GM15510 (cell line): ENCODE data around the gene CPT1B.
A peak's percentile ranks its signal among the peaks of the same experiment; 100 is the strongest.

Source experiments
- POLR2A ChIP-seq: IDR thresholded peaks from 3 replicates; pipeline ENCODE4 v1.6.1; 2011; ENCODE audit warnings: borderline replicate concordance; ENCODE audit not compliant: insufficient read length; ENCODE audit errors: extremely low read depth

The CPT1B gene

DNA sequence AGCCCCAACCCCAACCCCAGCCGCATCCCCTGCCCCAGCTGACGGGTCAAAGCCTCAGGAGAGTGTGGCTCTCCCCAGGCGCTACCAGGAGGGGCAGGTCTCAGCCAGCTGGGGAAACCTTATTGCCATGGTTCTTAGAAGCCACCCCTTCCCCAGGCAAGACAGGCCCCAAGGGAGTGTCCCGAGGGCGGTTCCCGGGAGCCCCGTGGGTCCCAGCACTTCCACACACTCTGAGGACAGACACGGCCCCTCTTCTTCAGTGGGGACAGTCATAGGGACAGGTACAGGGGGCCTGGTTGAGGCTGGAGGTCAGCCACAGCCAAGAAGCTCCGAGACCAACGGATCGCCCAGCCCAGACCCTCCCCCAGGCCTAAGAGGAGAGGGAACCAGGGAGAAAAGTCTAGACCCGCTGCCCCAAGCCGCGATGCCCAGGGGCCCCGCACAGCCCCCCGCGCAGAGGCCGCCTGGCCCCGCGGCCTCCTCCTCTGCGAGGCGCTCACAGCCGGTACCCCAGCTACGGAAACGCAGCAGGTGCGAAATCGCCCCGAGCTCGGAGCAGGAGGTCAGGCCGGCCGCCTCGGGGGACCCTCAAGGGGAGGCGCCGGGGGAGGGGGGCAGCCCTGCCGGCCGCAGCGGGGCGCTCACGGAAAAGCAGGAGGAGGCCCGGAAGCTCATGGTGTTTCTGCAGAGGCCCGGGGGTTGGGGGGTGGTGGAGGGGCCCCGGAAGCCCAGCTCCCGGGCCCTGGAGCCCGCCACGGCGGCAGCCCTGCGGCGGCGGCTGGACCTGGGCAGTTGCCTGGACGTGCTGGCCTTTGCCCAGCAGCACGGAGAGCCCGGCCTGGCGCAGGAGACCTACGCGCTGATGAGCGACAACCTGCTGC lies 29.9 kb downstream of the CPT1B start:
- peak; percentile 64 for TF ChIP-seq POLR2A

DNA sequence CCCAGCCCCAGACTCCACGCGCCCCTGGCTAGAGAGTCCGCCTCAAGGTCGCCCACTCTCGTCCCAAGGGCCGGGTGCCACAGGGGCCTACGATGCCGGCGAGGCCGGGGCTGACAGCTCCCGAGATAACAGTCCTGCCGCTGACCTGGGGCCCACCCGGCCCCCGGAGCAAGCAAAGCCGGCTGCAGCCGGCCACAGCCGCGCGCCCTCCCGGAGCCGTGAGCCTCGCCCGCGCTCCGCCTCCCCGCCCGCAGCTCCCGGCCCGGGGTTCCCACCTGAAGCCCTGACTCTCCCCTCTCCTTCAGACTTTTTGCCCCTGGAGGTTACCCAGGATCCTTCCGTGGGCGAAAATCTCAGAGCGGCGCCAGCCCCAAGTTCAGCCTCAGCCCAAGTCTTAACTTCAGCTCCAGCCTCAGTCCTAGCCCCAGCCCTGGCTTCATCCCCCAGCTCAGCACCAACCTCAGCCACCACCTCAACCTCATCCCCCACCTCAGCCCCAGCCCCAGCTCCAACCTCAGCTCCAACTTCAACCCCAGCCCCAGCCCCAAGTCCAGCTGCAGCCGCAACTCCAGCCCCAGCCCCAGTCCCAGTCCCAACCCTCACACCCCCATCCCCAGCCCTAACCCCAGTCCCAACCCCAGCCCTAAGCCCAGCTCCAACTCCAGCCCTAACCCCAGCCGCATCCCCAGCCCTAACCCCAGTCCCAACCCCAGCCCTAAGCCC lies 30.8 kb downstream of the CPT1B start:
- no peak for TF ChIP-seq POLR2A

DNA sequence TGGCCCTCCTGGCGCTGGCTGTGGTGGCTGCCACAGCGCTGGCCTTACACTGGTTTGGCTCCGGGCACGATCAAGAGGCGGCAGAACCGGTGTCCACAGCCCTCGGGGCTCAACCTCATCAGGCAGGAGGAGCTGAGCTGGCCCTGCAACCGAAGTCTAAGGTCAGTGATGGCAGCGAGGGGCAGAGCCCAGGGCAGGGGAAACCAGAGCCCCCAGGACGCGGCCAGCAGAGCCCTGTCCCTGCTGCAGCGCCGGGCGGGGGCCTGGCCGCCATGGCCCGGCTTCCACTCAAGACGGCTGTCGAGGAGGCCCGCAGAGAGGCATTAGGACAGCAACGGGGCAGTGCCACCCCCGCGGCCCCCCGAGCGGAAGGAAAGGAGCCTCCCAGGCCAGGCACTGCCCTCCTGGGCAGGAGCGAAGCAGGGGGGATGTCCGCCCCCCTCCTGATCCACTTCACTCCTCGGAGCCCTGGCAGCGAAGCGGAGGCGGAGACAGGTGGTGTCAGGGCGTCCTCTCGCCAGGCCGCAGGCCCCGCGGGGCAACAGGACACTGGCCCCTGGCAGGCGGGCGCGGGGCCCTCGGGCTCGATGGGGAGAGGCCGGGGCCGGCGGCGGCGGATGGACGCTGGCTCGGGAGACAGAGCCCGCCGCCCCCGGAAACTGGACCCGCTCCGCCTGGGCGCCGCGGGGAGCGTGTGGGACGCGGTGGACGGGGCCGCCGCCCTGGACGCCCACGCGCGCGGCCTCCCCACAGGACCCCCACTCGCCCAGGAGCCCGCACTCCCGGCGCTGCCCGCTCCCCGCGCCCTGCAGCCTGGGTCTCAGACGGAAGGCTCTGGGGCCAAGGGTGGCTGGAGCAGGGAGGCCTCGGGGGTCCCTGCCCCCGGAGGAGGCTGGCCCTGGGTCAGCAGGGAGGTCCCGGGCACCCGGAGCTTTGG lies 31.6 kb downstream of the CPT1B start:
- no peak for TF ChIP-seq POLR2A

GRCh38 chr22:50545522-50546325 lies 32.5 kb downstream of the CPT1B start, which contains the start of gene KLHDC7B:
KLHDC7B (plus strand) TSS chr22:50545899; CDS start chr22:50546244, 345 bp downstream.
- TF ChIP-seq POLR2A: peak; percentile 14

DNA sequence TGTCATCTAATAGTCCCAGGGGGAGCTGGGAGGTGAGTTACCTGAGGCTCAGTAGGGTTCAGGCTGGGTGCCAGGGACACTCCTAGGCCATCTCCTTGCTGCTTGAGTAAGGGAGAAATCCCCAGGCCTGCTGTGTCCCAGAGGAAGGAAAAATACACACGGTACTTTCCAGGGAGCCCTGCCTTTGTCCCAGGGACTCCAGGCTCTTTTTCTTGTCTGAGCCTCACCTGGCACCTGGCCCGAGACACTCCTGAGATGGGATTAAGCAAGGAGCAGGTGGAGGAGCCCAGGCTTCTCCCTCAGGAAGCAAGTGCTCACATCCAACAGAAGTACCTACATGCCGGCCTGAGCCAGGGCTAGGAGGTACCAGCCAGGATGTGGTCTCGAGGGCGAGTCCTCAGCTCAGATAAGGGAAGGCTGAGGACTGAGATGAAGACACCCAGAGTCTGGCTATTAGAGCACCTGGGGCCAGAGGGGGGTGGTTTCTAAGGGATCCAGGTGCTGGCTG lies 33.4 kb downstream of the CPT1B start:
- no peak for TF ChIP-seq POLR2A

GRCh38 chr22:50544078-50544745 lies 34.0 kb downstream of the CPT1B start:
- peak; percentile 50 for TF ChIP-seq POLR2A

GRCh38 chr22:50542416-50542927 lies 35.8 kb downstream of the CPT1B start:
- TF ChIP-seq POLR2A: peak; percentile 60

- peak; percentile 0 for TF ChIP-seq POLR2A
Measured at GRCh38 chr22:50540381-50540780, 37.8 kb downstream of the CPT1B start.

DNA sequence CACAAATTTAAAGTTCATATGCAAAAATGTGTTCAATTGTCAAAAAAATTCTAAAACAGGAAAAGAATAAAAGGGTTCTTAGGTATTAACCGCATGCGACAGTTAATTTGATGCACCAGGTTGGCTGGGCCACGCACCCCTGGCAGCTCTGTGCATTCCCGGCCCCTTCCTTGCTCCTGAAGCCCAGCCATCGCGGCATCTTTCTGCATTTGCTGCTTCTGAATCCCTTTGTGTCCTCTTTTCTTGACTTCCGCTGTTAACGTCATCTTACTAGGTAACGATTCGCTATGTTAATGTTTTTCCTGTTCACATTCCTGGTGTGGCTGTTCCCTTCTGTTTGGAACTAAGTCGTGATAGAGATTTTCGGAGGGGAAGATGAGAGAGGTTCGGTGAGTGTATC lies 40.5 kb downstream of the CPT1B start:
- TF ChIP-seq POLR2A: no peak

DNA sequence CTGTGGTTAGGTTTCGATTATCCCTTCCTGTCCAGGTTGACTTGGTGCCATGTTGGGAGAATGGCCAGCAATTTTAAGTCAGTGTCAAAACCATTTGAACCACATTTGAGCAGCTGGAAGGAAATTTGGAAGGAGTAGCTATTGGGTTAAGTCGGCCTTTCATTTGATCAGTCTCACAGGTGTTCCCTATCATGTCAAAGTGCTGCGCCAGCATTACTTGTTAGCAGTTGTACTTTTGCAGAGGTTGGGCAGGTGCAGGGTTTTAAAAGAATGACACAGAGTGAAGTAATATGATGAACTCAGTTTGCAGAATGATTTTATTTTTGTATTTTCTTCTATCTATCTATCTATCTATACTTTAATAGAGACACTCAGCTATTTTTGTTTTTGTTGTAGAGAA lies 42.0 kb downstream of the CPT1B start:
- no peak for TF ChIP-seq POLR2A

- no peak for TF ChIP-seq POLR2A
Measured at GRCh38 chr22:50535113-50535512, 43.1 kb downstream of the CPT1B start.

GRCh38 chr22:50533856-50534711 lies 44.1 kb downstream of the CPT1B start:
- TF ChIP-seq POLR2A: peak; percentile 31
